ENCODE results near the gene FAM169A.
"Not testable (repeated sequence)": the region's sequence is repeated elsewhere in the genome, so short reads cannot be mapped to it uniquely, and the experiment has no call there.

FAM169A gene

GRCh38 chr5:74865804-74866595 lies at the start of gene FAM169A:
FAM169A (minus strand) TSS chr5:74866387; CDS start chr5:74841676, 24,711 bp downstream.
- peak; percentile 56 for DNase-seq

- no peak for DNase-seq
Observed at GRCh38 chr5:74915488-74915887, 49.3 kb upstream of the FAM169A start.

GRCh38 chr5:74911421-74911820 lies 45.2 kb upstream of the FAM169A start:
- DNase-seq, result not testable (repeated sequence)

GRCh38 chr5:74909888-74910287 lies 43.7 kb upstream of the FAM169A start:
- not testable (repeated sequence) for DNase-seq

- DNase-seq, result not testable (repeated sequence)
Observed at GRCh38 chr5:74908237-74908636, 42.0 kb upstream of the FAM169A start.

- not testable (repeated sequence) for DNase-seq
Observed at GRCh38 chr5:74904713-74905112, 38.5 kb upstream of the FAM169A start.

GRCh38 chr5:74903165-74903787 lies 37.1 kb upstream of the FAM169A start:
- DNase-seq, result no peak

- no peak for DNase-seq
Observed at GRCh38 chr5:74897049-74897448, 30.9 kb upstream of the FAM169A start.

- DNase-seq, result no peak
Observed at GRCh38 chr5:74895906-74896305, 29.7 kb upstream of the FAM169A start.

- no peak for DNase-seq
Observed at GRCh38 chr5:74894351-74894750, 28.2 kb upstream of the FAM169A start.

- no peak for DNase-seq
Observed at GRCh38 chr5:74892921-74893320, 26.7 kb upstream of the FAM169A start.

GRCh38 chr5:74889523-74890105 lies 23.4 kb upstream of the FAM169A start:
- no peak for DNase-seq

GRCh38 chr5:74888117-74888516 lies 21.9 kb upstream of the FAM169A start:
- DNase-seq, result no peak

- no peak for DNase-seq
Observed at GRCh38 chr5:74885170-74885569, 19.0 kb upstream of the FAM169A start.

GRCh38 chr5:74882379-74883134 lies 16.4 kb upstream of the FAM169A start:
- not testable (repeated sequence) for DNase-seq

GRCh38 chr5:74877624-74878304 lies 11.6 kb upstream of the FAM169A start:
- DNase-seq, result no peak

- DNase-seq, result no peak
Observed at GRCh38 chr5:74875994-74876791, 10.0 kb upstream of the FAM169A start.

- DNase-seq, result no peak
Observed at GRCh38 chr5:74873525-74874249, 7.5 kb upstream of the FAM169A start.

GRCh38 chr5:74870299-74871067 lies 4.3 kb upstream of the FAM169A start:
- no peak for DNase-seq

- not testable (repeated sequence) for DNase-seq
Observed at GRCh38 chr5:74869414-74869813, 3.2 kb upstream of the FAM169A start.

All from activated CD4-positive, CD25-positive, alpha-beta regulatory T cell treated with anti-CD3 and anti-CD28 coated beads, Interleukin-2, amount 50 U/mL, for 72 hours (primary cell).